ENCODE data around the gene DNAH10. TPM values are rescaled to one million over a fixed set of nuclear protein-coding genes. Genes with fewer than 3 reads are reported as not detected.
A peak's percentile ranks its signal among the peaks of the same experiment; 100 is the strongest.

Gene DNAH10
- total RNA-seq, 1 experiment from 2014 or later, result 0.30 TPM

DNA sequence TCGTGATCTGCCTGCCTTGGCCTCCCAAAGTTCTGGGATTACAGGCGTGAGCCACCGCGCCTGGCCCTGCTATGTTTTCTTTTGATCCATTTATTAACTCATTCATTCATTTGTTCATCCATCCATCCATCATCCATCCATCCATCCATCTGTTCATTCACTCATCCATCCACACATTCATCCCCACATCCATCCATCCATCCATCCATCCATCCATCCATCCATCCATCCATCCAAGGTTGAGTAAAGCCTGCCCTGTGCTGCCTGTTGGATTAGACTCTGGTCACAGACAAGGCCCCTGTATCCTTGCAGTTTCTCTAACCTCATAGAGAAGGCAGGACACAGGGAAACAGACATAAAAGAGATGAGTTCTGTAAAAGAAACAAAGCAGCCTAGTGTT lies 44.9 kb downstream of the DNAH10 start:
- H3K9ac ChIP-seq (ENCODE audit: low read length), result no peak overlapping the region
- no peaks in the 10 kb centered on the region for H3K4me1 ChIP-seq (ENCODE audit: low read length)
- H3K4me2 ChIP-seq (ENCODE audit: low read depth, low read length, poor library complexity, severe bottlenecking), result no peak overlapping the region
- DNase-seq, result no peak
- H3K36me3 ChIP-seq (ENCODE audit: insufficient read depth, low read length), result no peaks in the 10 kb centered on the region
- H3K79me2 ChIP-seq (ENCODE audit: low read length), result no peaks in the 10 kb centered on the region
- H3K9me2 ChIP-seq (replicated peaks; ENCODE audit: insufficient read depth, low read length), result no peaks in the 10 kb centered on the region
- H2AFZ ChIP-seq (ENCODE audit: low read length), result no peak overlapping the region
- H3K27me3 ChIP-seq (ENCODE audit: low read length), result no peaks in the 10 kb centered on the region
- H4K20me1 ChIP-seq (ENCODE audit: insufficient read depth, low read depth, low read length), result no peaks in the 10 kb centered on the region
- H3K4me3 ChIP-seq (ENCODE audit: low read length), result no peak overlapping the region
- no peaks in the 10 kb centered on the region for H3K9me3 ChIP-seq (ENCODE audit: low read length)
- no peak overlapping the region for H3K27ac ChIP-seq (ENCODE audit: low read length)

DNA sequence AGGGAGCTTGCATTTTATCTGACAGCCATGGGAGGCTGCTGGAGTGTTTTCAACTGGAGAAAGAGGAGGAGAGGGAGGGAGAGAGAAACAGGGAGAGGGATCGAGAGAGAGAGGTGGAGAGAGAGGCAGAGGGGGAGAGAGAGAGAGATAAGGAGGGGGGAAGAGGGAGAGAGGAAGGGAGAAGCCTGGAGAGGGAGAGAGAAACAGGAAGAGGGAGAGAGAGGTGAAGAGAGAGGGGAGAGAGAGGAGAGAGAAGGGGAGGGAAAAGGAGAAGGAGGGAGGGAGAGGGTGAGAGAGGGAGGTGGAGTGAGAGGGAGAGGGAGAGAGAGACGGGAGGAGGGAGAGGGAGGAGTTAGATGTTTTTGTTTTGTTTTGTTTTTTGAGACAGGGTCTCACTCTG lies 45.6 kb downstream of the DNAH10 start:
- Histone ChIP-seq H2AFZ (ENCODE audit: low read length) (no peak overlapping the region), H4K20me1 (ENCODE audit: insufficient read depth, low read depth, low read length) (no peaks in the 10 kb centered on the region), H3K4me1 (ENCODE audit: low read length) (no peaks in the 10 kb centered on the region), H3K4me3 (ENCODE audit: low read length) (no peak overlapping the region), H3K36me3 (ENCODE audit: insufficient read depth, low read length) (no peaks in the 10 kb centered on the region), H3K4me2 (ENCODE audit: low read depth, low read length, poor library complexity, severe bottlenecking) (no peak overlapping the region), H3K27ac (ENCODE audit: low read length) (no peak overlapping the region), H3K9me3 (ENCODE audit: low read length) (no peaks in the 10 kb centered on the region), H3K79me2 (ENCODE audit: low read length) (no peaks in the 10 kb centered on the region), H3K9me2 (replicated peaks; ENCODE audit: insufficient read depth, low read length) (no peaks in the 10 kb centered on the region), H3K9ac (ENCODE audit: low read length) (no peak overlapping the region), H3K27me3 (ENCODE audit: low read length) (no peaks in the 10 kb centered on the region)
- no peak for DNase-seq

DNA sequence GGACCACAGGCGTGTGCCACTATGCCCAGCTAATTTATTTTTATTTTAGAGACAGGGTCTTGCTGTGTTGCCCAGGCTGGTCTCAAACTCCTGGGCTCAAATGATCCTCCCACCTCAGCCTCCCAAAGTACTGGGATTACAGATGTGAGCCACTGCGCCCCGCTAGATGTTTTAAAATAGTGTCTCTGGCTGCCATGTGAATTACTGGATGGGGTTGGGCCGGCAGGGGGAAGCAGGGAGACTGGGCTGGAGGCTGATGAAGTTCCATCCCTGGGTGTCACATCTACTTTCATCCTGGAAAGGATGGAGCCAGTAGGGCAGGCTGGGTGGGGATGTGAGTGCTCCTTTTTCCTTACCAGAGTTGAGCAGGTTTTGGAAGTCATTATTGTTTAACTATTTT lies 46.1 kb downstream of the DNAH10 start:
- Histone ChIP-seq H3K36me3 (ENCODE audit: insufficient read depth, low read length) (no peaks in the 10 kb centered on the region), H3K4me1 (ENCODE audit: low read length) (no peaks in the 10 kb centered on the region), H3K27ac (ENCODE audit: low read length) (no peak overlapping the region), H3K4me2 (ENCODE audit: low read depth, low read length, poor library complexity, severe bottlenecking) (no peak overlapping the region), H2AFZ (ENCODE audit: low read length) (no peak overlapping the region), H3K9ac (ENCODE audit: low read length) (no peak overlapping the region), H4K20me1 (ENCODE audit: insufficient read depth, low read depth, low read length) (no peaks in the 10 kb centered on the region), H3K9me3 (ENCODE audit: low read length) (no peaks in the 10 kb centered on the region), H3K79me2 (ENCODE audit: low read length) (no peaks in the 10 kb centered on the region), H3K4me3 (ENCODE audit: low read length) (no peak overlapping the region), H3K27me3 (ENCODE audit: low read length) (no peaks in the 10 kb centered on the region), H3K9me2 (replicated peaks; ENCODE audit: insufficient read depth, low read length) (no peaks in the 10 kb centered on the region)
- DNase-seq, result peak; percentile 43

DNA sequence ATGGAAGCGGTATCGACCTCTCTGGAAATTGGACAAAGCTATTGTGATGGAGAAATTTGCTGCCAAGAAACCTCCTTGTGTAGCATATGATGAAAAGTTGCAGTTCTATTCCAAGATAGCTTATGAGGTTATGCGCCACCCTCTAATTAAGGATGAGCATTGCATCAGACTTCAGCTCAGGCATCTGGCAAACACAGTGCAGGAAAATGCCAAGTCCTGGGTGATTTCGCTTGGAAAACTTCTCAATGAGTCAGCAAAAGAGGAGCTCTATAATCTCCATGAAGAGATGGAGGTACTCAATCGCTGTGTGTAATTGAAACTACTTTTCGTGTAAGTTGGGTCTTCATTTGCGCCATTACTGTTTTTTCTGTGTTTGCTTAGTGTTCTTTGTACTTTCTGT lies 51.2 kb downstream of the DNAH10 start:
- H3K27me3 ChIP-seq (ENCODE audit: low read length), result no peaks in the 10 kb centered on the region
- H3K9ac ChIP-seq (ENCODE audit: low read length), result no peak overlapping the region
- no peaks in the 10 kb centered on the region for H3K36me3 ChIP-seq (ENCODE audit: insufficient read depth, low read length)
- H3K9me2 ChIP-seq (replicated peaks; ENCODE audit: insufficient read depth, low read length), result no peaks in the 10 kb centered on the region
- H3K79me2 ChIP-seq (ENCODE audit: low read length), result no peaks in the 10 kb centered on the region
- no peaks in the 10 kb centered on the region for H4K20me1 ChIP-seq (ENCODE audit: insufficient read depth, low read depth, low read length)
- no peak overlapping the region for H3K4me3 ChIP-seq (ENCODE audit: low read length)
- no peak overlapping the region for H2AFZ ChIP-seq (ENCODE audit: low read length)
- DNase-seq, result no peak
- H3K4me2 ChIP-seq (ENCODE audit: low read depth, low read length, poor library complexity, severe bottlenecking), result no peak overlapping the region
- H3K9me3 ChIP-seq (ENCODE audit: low read length), result no peaks in the 10 kb centered on the region
- H3K27ac ChIP-seq (ENCODE audit: low read length), result no peak overlapping the region
- H3K4me1 ChIP-seq (ENCODE audit: low read length), result no peaks in the 10 kb centered on the region

DNA sequence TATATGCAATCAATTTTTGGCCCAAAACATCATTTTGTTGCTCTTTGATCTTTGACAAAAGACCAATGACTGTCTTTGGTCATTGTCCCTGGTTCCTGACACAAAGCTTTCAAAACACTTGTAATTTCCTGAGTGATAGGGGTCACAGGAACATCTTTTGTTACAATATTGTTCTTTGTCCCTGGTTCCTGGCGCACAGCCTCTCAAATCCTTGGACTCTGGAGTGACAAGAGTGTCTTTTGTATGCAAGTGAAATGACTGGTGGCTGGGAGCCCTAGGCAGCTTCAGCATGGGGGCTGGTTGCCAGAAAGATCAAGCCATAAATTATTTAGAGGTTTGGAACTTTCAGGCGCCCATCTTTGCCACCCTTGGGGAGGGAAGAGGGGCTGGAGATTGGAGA lies 53.9 kb downstream of the DNAH10 start:
- Histone ChIP-seq H3K79me2 (ENCODE audit: low read length) (no peaks in the 10 kb centered on the region), H2AFZ (ENCODE audit: low read length) (no peak overlapping the region), H3K9me3 (ENCODE audit: low read length) (no peaks in the 10 kb centered on the region), H3K4me2 (ENCODE audit: low read depth, low read length, poor library complexity, severe bottlenecking) (no peak overlapping the region), H3K4me3 (ENCODE audit: low read length) (no peak overlapping the region), H3K4me1 (ENCODE audit: low read length) (no peaks in the 10 kb centered on the region), H3K27me3 (ENCODE audit: low read length) (no peaks in the 10 kb centered on the region), H3K9ac (ENCODE audit: low read length) (no peak overlapping the region), H3K9me2 (replicated peaks; ENCODE audit: insufficient read depth, low read length) (no peaks in the 10 kb centered on the region), H4K20me1 (ENCODE audit: insufficient read depth, low read depth, low read length) (no peaks in the 10 kb centered on the region), H3K27ac (ENCODE audit: low read length) (no peak overlapping the region), H3K36me3 (ENCODE audit: insufficient read depth, low read length) (no peaks in the 10 kb centered on the region)
- no peak for DNase-seq

DNA sequence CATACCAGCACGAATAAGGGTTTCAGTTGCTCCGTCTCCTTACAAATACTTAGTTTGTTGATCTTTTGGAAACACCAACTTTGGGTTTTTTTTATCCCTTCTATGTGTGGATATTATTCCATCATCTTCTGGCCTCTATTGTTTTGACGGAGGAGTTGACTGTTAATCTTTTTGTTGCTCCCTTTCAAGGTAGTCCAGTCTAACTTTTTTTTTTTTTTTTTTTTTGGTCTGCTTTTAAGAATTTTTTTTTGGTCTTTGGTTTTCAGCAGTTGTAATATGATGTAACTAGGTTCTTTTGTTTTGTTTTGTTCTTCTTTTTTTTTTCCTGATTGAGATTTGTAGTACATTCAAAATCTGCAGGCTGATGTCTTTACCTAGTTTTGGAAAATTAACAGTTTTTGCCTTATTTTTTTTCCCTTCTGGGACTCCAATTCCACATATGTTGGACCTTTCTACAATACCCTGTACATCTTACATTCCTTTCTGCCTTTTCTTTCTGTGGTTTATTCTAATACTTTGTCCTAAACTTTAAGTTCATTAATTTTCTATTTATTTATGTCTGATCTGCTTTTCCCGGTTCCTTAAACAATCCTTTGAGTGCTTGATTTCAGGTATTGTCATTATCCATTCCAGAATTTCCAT lies 54.9 kb downstream of the DNAH10 start:
- Histone ChIP-seq H3K9ac (ENCODE audit: low read length) (no peak overlapping the region), H4K20me1 (ENCODE audit: insufficient read depth, low read depth, low read length) (no peaks in the 10 kb centered on the region), H2AFZ (ENCODE audit: low read length) (no peak overlapping the region), H3K27me3 (ENCODE audit: low read length) (no peaks in the 10 kb centered on the region), H3K36me3 (ENCODE audit: insufficient read depth, low read length) (no peaks in the 10 kb centered on the region), H3K27ac (ENCODE audit: low read length) (no peak overlapping the region), H3K9me2 (replicated peaks; ENCODE audit: insufficient read depth, low read length) (no peaks in the 10 kb centered on the region), H3K79me2 (ENCODE audit: low read length) (no peaks in the 10 kb centered on the region), H3K9me3 (ENCODE audit: low read length) (no peaks in the 10 kb centered on the region), H3K4me2 (ENCODE audit: low read depth, low read length, poor library complexity, severe bottlenecking) (no peak overlapping the region), H3K4me1 (ENCODE audit: low read length) (no peaks in the 10 kb centered on the region), H3K4me3 (ENCODE audit: low read length) (no peak overlapping the region)
- DNase-seq, result peak; percentile 12

DNA sequence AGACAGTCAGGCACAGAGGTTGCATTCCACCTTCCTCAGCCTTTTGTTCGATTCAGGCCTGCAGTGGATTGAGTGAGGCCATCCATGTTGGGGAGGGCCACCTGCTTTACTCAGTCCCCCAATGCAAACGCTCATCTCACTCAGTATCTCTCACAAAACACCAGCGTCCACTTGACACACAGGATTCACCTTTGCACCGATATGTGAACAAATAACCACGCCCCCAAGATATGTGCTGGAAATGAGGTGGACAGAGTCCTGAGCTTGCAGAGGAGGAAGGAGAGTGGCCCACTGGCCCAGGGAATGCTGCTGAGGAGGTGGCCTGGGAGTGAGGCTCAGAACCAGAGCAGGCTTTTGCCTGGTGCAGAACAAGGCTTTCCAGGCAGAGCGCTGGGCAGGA lies 60.7 kb downstream of the DNAH10 start:
- H3K4me2 ChIP-seq (ENCODE audit: low read depth, low read length, poor library complexity, severe bottlenecking), result no peak overlapping the region
- no peaks in the 10 kb centered on the region for H3K4me1 ChIP-seq (ENCODE audit: low read length)
- no peaks in the 10 kb centered on the region for H3K9me3 ChIP-seq (ENCODE audit: low read length)
- no peak overlapping the region for H2AFZ ChIP-seq (ENCODE audit: low read length)
- no peaks in the 10 kb centered on the region for H3K27me3 ChIP-seq (ENCODE audit: low read length)
- H3K9me2 ChIP-seq (replicated peaks; ENCODE audit: insufficient read depth, low read length), result no peaks in the 10 kb centered on the region
- no peaks in the 10 kb centered on the region for H4K20me1 ChIP-seq (ENCODE audit: insufficient read depth, low read depth, low read length)
- H3K4me3 ChIP-seq (ENCODE audit: low read length), result no peak overlapping the region
- no peak overlapping the region for H3K27ac ChIP-seq (ENCODE audit: low read length)
- H3K9ac ChIP-seq (ENCODE audit: low read length), result no peak overlapping the region
- DNase-seq, result no peak
- no peaks in the 10 kb centered on the region for H3K36me3 ChIP-seq (ENCODE audit: insufficient read depth, low read length)
- no peaks in the 10 kb centered on the region for H3K79me2 ChIP-seq (ENCODE audit: low read length)

DNA sequence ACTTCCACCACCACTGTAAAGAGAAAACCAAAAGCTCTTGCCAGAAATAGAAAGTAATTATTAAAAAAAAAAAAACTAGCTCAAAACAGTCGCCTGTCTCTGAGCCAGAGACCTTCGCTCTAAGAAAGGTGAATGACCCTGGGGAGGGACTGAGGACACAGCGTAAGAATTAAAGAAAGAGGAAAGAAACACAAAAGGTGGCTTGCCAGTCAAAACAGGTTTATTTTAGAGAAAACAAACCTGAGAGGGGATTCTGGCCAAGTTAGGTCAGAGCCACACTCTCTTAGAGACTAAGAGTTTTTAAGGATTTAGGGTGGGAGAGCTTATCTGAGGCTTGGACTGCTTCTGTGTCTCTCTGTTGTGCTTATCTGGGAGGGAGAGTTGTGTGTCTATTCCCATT lies 66.0 kb downstream of the DNAH10 start:
- no peaks in the 10 kb centered on the region for H4K20me1 ChIP-seq (ENCODE audit: insufficient read depth, low read depth, low read length)
- H2AFZ ChIP-seq (ENCODE audit: low read length), result no peak overlapping the region
- no peaks in the 10 kb centered on the region for H3K9me2 ChIP-seq (replicated peaks; ENCODE audit: insufficient read depth, low read length)
- no peak overlapping the region for H3K27ac ChIP-seq (ENCODE audit: low read length)
- H3K36me3 ChIP-seq (ENCODE audit: insufficient read depth, low read length), result no peaks in the 10 kb centered on the region
- no peak overlapping the region for H3K4me2 ChIP-seq (ENCODE audit: low read depth, low read length, poor library complexity, severe bottlenecking)
- no peaks in the 10 kb centered on the region for H3K4me1 ChIP-seq (ENCODE audit: low read length)
- H3K27me3 ChIP-seq (ENCODE audit: low read length), result no peaks in the 10 kb centered on the region
- no peaks in the 10 kb centered on the region for H3K79me2 ChIP-seq (ENCODE audit: low read length)
- H3K9me3 ChIP-seq (ENCODE audit: low read length), result no peaks in the 10 kb centered on the region
- no peak for DNase-seq
- H3K4me3 ChIP-seq (ENCODE audit: low read length), result no peak overlapping the region
- H3K9ac ChIP-seq (ENCODE audit: low read length), result no peak overlapping the region
